Prostate gland (tissue), 2 donors: ENCODE results near the gene MYO1B.

Experiments used
- POLR2A ChIP-seq: fragments of 450-650 bp; IDR thresholded peaks from one replicate; pipeline ENCODE4 v1.6.1; 2016; ENCODE audit warnings: antibody characterized with exemption, mild to moderate bottlenecking
- TF ChIP-seq, protein P1 (sequence below), 4 experiments: fragments of 200-600 bp in 2 of 4; fragments of 450-650 bp in 2 of 4; sonication (generic) in 2 of 4; IDR thresholded peaks; 1 replicate in 3 of 4; 2 replicates in 1 of 4; pipeline ENCODE4 v1.5.1; 2016 to 2019; ENCODE audit warnings: antibody characterized with exemption in 4 of 4, mild to moderate bottlenecking in 2 of 4, moderate library complexity in 2 of 4

DNA sequence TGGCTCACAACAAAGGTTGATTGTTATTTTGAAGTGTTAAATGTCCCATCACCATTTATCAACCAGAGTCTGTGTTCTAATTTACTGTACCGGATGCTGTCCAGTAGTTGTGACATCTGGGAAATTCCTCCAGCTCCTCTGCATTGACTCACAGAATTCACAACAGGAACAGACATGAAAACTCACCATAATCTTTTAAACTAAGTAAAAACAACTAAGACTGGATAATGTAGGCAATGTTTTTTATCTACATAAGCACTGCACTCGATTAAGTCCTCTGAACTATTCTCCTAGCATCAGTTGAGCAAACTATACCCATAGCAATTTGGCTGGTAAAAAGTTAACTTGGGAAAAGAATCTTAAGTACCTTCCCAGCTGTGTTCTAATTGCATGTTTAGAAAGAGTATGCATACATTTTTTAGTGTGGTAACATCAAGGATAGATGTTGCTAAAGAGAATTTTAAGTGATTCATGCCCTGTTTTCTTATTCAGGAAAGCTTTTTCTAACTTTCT, 42.9 kb upstream of the MYO1B start:
- TF ChIP-seq POLR2A: no peak
- TF ChIP-seq, protein P1, sequence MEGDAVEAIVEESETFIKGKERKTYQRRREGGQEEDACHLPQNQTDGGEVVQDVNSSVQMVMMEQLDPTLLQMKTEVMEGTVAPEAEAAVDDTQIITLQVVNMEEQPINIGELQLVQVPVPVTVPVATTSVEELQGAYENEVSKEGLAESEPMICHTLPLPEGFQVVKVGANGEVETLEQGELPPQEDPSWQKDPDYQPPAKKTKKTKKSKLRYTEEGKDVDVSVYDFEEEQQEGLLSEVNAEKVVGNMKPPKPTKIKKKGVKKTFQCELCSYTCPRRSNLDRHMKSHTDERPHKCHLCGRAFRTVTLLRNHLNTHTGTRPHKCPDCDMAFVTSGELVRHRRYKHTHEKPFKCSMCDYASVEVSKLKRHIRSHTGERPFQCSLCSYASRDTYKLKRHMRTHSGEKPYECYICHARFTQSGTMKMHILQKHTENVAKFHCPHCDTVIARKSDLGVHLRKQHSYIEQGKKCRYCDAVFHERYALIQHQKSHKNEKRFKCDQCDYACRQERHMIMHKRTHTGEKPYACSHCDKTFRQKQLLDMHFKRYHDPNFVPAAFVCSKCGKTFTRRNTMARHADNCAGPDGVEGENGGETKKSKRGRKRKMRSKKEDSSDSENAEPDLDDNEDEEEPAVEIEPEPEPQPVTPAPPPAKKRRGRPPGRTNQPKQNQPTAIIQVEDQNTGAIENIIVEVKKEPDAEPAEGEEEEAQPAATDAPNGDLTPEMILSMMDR (IDR thresholded peaks at IDR 0.05): no peak
